DLD1 (cell line): ENCODE measurements around the gene APOA4.
"Not testable (repeated sequence)": the region's sequence is repeated elsewhere in the genome, so short reads cannot be mapped to it uniquely, and the experiment has no call there.

ENCODE experiments used
- in situ Hi-C: cut with HindIII; loops from 2 replicates; pipeline ENCODE4 v1.10.0; 2017; ENCODE audit warnings: low sequenced_read_pairs

The APOA4 gene

DNA sequence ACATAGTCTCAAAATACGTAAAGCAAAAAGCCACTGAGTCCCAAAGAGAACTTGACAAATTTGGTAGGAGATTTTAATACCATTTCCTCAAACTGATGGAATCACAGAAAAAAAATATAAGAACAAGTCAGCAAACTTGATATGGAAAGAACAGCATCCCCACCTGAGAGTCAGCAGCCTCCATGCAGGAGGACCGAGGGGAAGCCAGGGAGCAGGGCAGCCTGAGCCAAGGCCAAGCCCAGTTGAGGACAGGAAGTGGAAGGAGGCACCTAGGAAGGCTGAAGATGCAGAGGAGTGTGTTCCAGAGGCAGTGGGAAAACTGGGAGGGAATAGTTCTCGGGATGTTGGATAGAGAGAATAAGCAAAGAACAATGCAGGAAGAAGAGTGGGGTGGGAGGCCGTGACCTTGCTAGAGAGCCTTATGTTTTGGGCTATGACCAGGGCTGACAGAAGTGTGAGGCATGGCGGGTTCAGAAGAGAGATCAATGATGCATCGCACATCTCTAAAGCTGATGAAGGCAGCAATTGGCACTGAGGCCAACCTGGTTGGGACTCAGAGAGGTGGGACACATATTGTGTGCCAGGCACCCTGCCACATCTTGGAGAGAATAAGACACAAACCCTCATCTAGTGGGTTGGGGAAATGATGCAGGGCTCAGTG, 15.4 kb downstream of the APOA4 start:
- in situ Hi-C loops = no loop called here

GRCh38 chr11:116804001-116804400, 19.1 kb downstream of the APOA4 start:
- in situ Hi-C loops = no loop called here

DNA sequence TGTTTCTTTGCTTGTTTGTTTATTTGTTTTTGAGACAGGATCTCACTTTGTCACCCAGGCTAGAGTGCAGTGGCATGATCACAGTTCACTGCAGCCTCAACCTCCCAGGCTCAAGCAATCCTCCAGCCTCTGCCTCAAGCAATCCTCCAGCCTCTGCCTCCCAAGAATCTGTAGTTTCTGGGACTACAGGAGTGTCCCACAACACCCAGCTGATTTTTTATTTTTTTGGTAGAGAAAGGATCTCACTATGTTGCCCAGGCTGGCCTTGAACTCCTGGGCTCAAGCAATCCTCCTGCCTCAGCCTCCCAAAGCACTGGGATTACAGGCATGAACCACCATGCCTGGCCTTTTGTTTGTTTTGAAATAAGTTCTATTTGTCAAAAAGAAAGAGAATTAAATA, 21.4 kb downstream of the APOA4 start:
- in situ Hi-C loops = not testable (repeated sequence)

DNA sequence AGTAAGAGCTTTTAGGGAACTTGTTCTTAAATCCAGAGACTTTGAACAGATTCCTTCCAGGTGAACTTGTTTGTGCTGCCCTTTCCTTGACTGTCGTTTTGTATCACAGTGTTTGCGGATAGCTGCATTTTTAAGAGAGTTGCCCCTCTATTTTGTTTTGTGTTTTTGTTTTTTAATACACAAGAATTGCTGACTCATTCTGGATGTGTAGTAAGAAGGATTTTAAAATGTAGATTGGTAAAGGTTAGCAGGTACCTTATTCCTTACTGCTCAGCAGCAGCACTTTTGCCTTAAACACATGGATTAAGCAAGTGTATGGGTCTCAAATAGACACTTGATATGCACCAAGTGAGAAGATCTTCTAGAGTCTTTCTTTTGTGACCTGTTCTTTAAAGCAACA, 22.5 kb downstream of the APOA4 start:
- in situ Hi-C loops = no loop called here

DNA sequence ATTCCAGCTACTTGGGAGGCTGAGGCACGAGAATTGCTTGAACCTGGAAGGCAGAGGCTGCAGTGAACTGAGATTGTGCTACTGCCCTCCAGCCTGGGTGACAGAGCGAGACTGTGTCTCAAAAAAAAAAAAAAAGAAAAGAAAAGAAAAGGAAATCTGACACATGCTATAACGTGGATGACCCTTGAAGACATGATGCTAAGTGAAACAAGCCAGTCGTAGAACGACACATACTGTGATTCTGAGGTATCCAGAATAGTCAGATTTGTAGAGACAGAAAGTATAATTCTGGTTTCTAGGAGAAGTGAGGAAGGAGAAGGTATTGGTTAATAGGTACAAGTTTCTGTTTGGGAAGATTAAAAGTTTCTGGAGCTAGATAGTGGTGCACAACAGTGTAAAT, 24.7 kb downstream of the APOA4 start:
- in situ Hi-C loops = no loop called here

DNA sequence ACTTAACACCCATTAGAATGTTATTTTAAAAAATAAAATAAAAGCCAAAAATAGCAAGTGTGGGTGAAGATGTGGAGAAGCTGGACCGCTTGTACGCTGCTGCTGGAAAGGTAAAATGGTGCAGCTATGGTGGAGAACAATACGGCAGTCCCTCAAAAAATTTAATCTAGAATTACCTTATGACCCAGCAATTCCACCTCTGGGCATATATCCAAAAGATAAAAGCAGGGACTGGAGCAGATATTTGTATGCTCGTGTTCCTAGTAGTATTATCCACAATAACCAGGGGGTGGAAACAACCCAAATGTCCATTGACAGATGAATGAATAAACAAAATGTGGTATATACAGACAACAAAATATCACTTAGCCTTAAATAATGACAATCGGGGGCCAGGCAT, 25.3 kb downstream of the APOA4 start:
- in situ Hi-C loops = no loop called here

- in situ Hi-C loops = no loop called here
Measured at GRCh38 chr11:116796548-116796947, 26.6 kb downstream of the APOA4 start.

- in situ Hi-C loops = no loop called here
Measured at GRCh38 chr11:116794851-116795250, 28.3 kb downstream of the APOA4 start.

DNA sequence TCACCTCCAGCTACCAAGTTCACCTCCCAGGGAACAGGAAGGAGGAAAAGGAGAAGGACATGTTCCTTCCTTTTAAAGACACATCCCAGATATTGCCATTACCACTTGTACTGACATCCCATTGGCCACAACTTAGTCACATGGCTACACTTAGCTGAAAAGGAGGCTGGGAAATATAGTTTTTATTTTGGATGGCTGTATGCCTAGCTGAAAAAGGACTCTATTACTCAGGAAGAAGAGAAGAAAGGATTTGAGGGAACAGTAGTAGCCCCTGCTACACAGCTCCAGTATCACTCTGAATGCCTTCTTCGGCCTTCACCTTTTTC, 29.4 kb downstream of the APOA4 start:
- in situ Hi-C loops = no loop called here

GRCh38 chr11:116792869-116793771, 30.0 kb downstream of the APOA4 start:
- in situ Hi-C loops = no loop called here

- in situ Hi-C loops = no loop called here
Measured at GRCh38 chr11:116792144-116792868, 30.8 kb downstream of the APOA4 start.

GRCh38 chr11:116791813-116792143, 31.3 kb downstream of the APOA4 start, which contains the start of gene APOA5:
Gene APOA5, minus strand, starts transcription at chr11:116791879. Its CDS starts 19 bp downstream, at chr11:116791860.
- in situ Hi-C loops = no loop called here

DNA sequence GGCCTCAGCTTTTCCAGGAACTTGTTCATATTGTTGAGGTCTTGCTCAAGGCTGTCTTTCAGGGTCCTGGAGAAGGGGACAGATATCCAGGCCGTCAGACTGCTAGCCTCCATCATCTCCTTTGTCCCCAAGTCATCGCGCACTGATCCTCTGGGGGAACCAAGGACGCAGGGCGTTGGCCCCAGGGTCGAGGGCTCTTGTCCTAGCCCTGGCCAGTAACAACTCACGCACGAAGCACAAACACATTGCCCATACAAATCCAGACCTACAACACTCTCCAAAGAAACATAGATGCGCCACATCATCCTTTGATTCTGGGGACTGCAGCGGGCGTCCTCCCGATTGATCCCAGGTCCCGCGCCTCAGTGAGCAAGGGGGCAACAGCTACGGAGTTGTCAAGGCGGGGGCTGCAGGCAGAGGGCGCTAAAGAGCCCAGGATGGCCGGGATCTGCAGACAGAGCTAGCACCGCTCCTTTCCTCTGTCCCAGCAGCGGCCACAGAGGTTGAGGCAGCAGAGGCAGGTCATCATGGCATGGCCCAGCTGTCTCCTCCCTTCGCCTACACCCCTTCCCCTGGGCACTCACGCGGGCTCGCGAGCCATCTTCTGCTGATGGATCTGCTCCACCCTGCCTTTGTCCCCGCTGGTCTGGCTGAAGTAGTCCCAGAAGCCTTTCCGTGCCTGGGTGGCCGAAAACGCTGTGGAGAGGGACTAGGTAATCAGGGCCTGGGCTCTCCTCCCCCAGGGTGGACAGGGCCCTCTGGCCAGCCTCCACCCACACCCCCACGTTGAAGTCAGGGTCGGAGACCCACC, 31.9 kb downstream of the APOA4 start:
- in situ Hi-C loops = no loop called here

- in situ Hi-C loops = no loop called here
Measured at GRCh38 chr11:116790167-116791001, 32.7 kb downstream of the APOA4 start.

DNA sequence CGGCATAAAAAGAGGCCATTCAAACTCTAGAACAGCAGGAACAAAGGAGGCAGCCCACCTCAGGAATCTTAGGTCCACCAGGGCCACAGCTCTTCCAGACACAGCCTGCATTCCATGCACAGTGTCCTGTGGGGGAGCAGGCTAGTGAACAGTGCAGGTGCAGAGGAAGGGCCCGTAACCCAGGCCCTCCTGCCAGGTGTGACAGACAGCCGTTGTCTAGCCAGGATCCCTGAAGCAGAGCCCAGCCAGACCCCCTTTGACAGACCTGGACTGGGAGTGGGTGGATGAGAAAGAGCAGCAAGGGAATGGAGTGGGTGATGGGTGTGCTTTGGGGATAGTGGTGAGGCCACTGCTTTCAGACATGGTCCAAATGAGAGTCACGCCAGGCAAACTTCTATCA, 34.1 kb downstream of the APOA4 start:
- in situ Hi-C loops = no loop called here

- in situ Hi-C loops = no loop called here
Measured at GRCh38 chr11:116788534-116788933, 34.6 kb downstream of the APOA4 start.

GRCh38 chr11:116787786-116788486, 35.2 kb downstream of the APOA4 start, which contains the start of gene ZPR1:
Gene ZPR1, minus strand, starts transcription at chr11:116788023. Its CDS starts 33 bp downstream, at chr11:116787990.
- in situ Hi-C loops = no loop called here

DNA sequence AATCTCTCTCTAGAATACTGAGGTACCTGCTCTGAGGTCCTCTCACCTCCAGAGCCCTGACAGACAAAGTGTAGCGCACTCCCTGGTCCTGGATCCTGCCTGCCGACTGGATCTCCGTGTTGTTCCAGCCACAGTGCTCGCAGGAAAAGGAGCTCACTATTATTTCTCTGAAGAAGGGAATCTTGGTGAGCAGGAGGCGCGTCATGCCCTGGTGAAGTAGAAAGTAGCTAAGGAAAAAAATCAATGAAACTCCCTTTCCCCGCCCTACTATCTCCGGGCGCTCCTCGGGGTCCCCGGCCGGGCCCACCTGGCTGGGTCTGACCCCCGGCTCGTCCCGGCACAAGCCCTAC, 35.7 kb downstream of the APOA4 start:
- in situ Hi-C loops = no loop called here

DNA sequence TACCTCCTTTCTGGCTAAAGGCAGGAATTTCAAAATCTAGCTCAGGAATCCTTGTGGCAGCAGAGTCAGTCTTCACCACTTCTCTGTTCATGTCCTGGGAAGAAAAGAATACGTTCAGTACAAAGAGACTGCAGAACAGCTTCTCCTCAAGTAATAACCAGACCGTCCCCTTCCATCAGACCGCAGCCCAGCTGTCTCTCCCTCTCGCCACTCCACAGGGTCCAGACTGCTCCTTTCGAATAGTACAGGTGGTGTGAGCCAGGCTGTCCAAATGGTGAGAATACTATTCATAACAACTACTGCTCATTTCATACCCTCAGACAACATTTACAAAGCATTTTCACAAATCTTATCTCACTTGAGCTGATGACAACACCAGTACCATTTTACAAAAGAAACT, 36.1 kb downstream of the APOA4 start:
- in situ Hi-C loops = no loop called here
